ENCODE data around the gene MLEC. TPM values are rescaled to one million over a fixed set of nuclear protein-coding genes. Genes with fewer than 3 reads are reported as not detected.

The MLEC gene
- total RNA-seq, 2 experiments from 2014 or later: 69.7 to 101 TPM

DNA sequence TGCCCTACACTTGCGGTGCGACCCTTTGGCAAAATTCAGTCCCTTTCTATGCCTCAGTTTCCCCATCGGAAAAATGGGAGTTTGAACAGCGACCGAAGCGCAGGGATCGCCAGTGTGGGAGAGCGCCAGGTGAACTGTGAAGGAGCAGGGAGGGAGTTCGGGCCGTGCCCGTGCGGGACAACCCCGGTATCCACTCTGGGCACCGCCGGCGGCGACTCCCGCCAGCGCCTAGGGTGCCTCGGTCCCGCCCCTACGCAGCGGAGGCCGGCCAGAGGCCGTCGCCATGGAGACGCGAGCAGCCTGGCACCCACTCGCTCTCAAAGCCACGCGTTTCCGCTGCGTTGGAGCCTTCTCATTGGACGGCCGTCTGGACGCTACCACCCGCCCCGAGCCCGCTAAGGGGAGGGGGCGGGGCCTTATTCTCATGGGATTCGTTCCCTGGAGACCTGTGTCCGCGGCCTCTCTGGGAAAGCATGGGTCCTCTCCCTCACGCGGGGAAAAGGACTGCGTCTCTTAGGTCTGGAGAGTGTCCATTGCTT lies 729 bp upstream of the MLEC start:
- intact Hi-C loops (cut with micrococcal nuclease; ENCODE audit: unreplicated experiment): loop anchor here (1.0 to 2.0 kb wide), 4 partner anchors 17 to 105 kb away; partner anchors contain the start of genes POP5 and UNC119B
- Histone ChIP-seq H3K79me2 (ENCODE audit: insufficient read depth, low read depth, low read length) (peaks cover 42% of the 10 kb centered on the region), H3K9me3 (ENCODE audit: low read length) (no peaks in the 10 kb centered on the region; the same call in 1 of the 2 replicates), H2AFZ (ENCODE audit: low read length) (peak overlapping the region; percentile 82), H3K36me3 (ENCODE audit: insufficient read depth, low read length) (peaks cover 11% of the 10 kb centered on the region; the same call in 1 of the 2 replicates), H3K27ac (ENCODE audit: low read depth, low read length, poor library complexity, severe bottlenecking) (peak overlapping the region; percentile 94), H3K4me2 (ENCODE audit: low read length) (peak overlapping the region; percentile 90), H3K4me3 (ENCODE audit: low read depth, low read length, poor library complexity, severe bottlenecking) (peak overlapping the region; percentile 91), H3K9me2 (ENCODE audit: insufficient read depth, low read length) (no peaks in the 10 kb centered on the region), H4K20me1 (ENCODE audit: insufficient read depth, low read length) (peaks cover 27% of the 10 kb centered on the region), H3K4me1 (ENCODE audit: insufficient read depth, low read length, poor library complexity, severe bottlenecking) (peaks cover 56% of the 10 kb centered on the region)
- TF ChIP-seq, protein P1, sequence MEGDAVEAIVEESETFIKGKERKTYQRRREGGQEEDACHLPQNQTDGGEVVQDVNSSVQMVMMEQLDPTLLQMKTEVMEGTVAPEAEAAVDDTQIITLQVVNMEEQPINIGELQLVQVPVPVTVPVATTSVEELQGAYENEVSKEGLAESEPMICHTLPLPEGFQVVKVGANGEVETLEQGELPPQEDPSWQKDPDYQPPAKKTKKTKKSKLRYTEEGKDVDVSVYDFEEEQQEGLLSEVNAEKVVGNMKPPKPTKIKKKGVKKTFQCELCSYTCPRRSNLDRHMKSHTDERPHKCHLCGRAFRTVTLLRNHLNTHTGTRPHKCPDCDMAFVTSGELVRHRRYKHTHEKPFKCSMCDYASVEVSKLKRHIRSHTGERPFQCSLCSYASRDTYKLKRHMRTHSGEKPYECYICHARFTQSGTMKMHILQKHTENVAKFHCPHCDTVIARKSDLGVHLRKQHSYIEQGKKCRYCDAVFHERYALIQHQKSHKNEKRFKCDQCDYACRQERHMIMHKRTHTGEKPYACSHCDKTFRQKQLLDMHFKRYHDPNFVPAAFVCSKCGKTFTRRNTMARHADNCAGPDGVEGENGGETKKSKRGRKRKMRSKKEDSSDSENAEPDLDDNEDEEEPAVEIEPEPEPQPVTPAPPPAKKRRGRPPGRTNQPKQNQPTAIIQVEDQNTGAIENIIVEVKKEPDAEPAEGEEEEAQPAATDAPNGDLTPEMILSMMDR (conservative IDR thresholded peaks at IDR 0.05; ENCODE audit: low read length): no peak
- no peak for TF ChIP-seq EZH2phosphoT487 (IDR thresholded peaks at IDR 0.05; ENCODE audit: borderline replicate concordance, low read depth, low read length)
- ChIA-PET POLR2A (interaction anchor here (0.6 to 1.6 kb wide), 5 partner anchors 9 to 105 kb away, joined by 3 to 6 read pairs (median 4); partner anchors contain the start of gene POP5), CTCF (ENCODE audit: unreplicated experiment) (interaction anchor here (1.0 to 2.3 kb wide), 3 partner anchors 37 to 285 kb away, joined by 3 to 6 read pairs (median 4); no protein-coding TSS in a partner anchor)
- DNase-seq (ENCODE audit: low spot score): peak; percentile 100
- BruUV-seq (replicated peaks): no TSS peak

DNA sequence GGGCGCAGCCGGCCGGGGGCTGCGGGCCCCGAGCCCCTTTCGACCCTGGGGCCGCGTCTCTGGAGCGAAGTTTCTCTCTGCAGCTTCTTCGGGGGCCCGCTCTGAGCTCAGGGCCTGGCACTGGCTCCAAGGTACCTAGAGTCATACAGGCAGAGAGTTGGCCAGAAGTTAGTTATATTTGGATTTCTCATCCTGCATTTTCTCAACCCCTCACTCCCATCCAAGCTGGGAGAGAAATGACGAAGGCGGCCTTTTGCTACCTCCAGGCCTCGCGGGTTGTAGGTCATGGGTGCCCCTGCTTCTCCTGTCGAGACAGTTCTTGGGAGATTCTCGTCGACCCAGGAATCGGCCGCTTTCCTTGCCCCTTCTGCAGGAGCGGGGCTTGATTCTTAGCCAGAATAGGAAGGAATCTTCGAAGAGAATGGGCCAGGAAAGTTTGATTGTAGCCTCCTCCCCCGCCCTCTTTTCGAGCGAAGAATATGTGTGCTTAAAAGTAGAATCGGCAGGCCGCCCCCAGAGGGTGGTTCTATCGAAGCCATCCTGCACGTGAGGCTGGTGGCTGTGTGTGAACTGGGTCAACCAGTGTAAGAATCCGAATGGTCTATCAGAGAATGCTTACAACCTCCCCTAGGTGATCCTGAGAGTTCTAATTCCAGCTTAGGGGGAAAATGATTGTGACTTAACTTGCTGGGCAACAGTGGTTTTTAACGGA lies 785 bp downstream of the MLEC start:
- Histone ChIP-seq H2AFZ (ENCODE audit: low read length) (no peak overlapping the region), H3K27ac (ENCODE audit: low read depth, low read length, poor library complexity, severe bottlenecking) (peak overlapping the region; percentile 94), H3K9me3 (ENCODE audit: low read length) (no peaks in the 10 kb centered on the region; the same call in 1 of the 2 replicates), H4K20me1 (ENCODE audit: insufficient read depth, low read length) (peaks cover 30% of the 10 kb centered on the region), H3K4me2 (ENCODE audit: low read length) (peak overlapping the region; percentile 98), H3K36me3 (ENCODE audit: insufficient read depth, low read length) (peaks cover 24% of the 10 kb centered on the region; the same call in 1 of the 2 replicates), H3K9me2 (ENCODE audit: insufficient read depth, low read length) (no peaks in the 10 kb centered on the region), H3K79me2 (ENCODE audit: insufficient read depth, low read depth, low read length) (peaks cover 57% of the 10 kb centered on the region), H3K4me3 (ENCODE audit: low read depth, low read length, poor library complexity, severe bottlenecking) (peak overlapping the region; percentile 91), H3K4me1 (ENCODE audit: insufficient read depth, low read length, poor library complexity, severe bottlenecking) (peaks cover 51% of the 10 kb centered on the region)
- intact Hi-C loops (cut with micrococcal nuclease; ENCODE audit: unreplicated experiment): loop anchor here (1.0 to 2.0 kb wide), 3 partner anchors 23 to 284 kb away; partner anchors contain the start of gene UNC119B
- CTCF ChIA-PET (ENCODE audit: unreplicated experiment): interaction anchor here (1.0 to 2.3 kb wide), 2 partner anchors 40 to 41 kb away, joined by 3 to 6 read pairs; no protein-coding TSS in a partner anchor
- no peak for TF ChIP-seq EZH2phosphoT487 (IDR thresholded peaks at IDR 0.05; ENCODE audit: borderline replicate concordance, low read depth, low read length)
- TF ChIP-seq, protein P1 (conservative IDR thresholded peaks at IDR 0.05; ENCODE audit: low read length): 0 out of 2 replicates have a peak, but pooled peaks have one; percentile 27
- DNase-seq (ENCODE audit: low spot score): peak; percentile 65
- POLR2A ChIA-PET: interaction anchor here (0.6 to 1.4 kb wide), 5 partner anchors 10 to 390 kb away, joined by 3 to 11 read pairs (median 3); partner anchors contain the start of gene POP5
- no TSS peak for BruUV-seq (replicated peaks)
